HepG2 (cell line): ENCODE measurements around the gene OSGIN1. TPM values are rescaled to one million over a fixed set of nuclear protein-coding genes. Genes with fewer than 3 reads are reported as not detected.

Experiments used
- ARHGAP35 ChIP-seq: sonication (generic); formaldehyde crosslinking; IDR thresholded peaks from 2 replicates; pipeline ENCODE4 v1.9.0; 2022; ENCODE audit warnings: mild to moderate bottlenecking, inconsistent platforms, moderate library complexity, missing genetic modification reagents, borderline replicate concordance
- ATF7 ChIP-seq, 2 experiments: fragments of 450-650 bp in 1 of 2; sonication (generic) in 1 of 2; formaldehyde crosslinking in 1 of 2; IDR thresholded peaks; 2 replicates each; pipeline versions ENCODE4 v1.4.0 to v1.6.1; 2016 to 2020; ENCODE audit warnings: antibody characterized with exemption in 1 of 2, mild to moderate bottlenecking in 1 of 2, missing genetic modification reagents in 1 of 2
- ELF1 ChIP-seq: sonication (generic); formaldehyde crosslinking; IDR thresholded peaks from 2 replicates; pipeline ENCODE4 v1.4.0; 2020; ENCODE audit warnings: missing genetic modification reagents
- FOXK1 ChIP-seq: sonication (generic); formaldehyde crosslinking; IDR thresholded peaks from 2 replicates; pipeline ENCODE4 v1.4.0; 2020; ENCODE audit warnings: low read depth, missing genetic modification reagents, borderline replicate concordance
- HDAC2 ChIP-seq: sonication (generic); formaldehyde crosslinking; IDR thresholded peaks from 2 replicates; pipeline ENCODE4 v1.4.0; 2020; ENCODE audit warnings: missing genetic modification reagents
- HNF1B ChIP-seq: sonication (generic); formaldehyde crosslinking; IDR thresholded peaks from 2 replicates; pipeline ENCODE4 v1.5.1; 2020; ENCODE audit warnings: mild to moderate bottlenecking, moderate library complexity, missing genetic modification reagents
- HNRNPL ChIP-seq: fragments of 200-400 bp; formaldehyde crosslinking; IDR thresholded peaks from 2 replicates; pipeline ENCODE4 v1.6.1; 2017; ENCODE audit warnings: mild to moderate bottlenecking, low read depth, low read length
- IRX3 ChIP-seq: sonication (generic); formaldehyde crosslinking; IDR thresholded peaks from 2 replicates; pipeline ENCODE4 v1.8.1; 2023; ENCODE audit warnings: mild to moderate bottlenecking, low read depth, missing genetic modification reagents, borderline replicate concordance
- KDM1A ChIP-seq: IDR thresholded peaks from 2 replicates; pipeline ENCODE4 v1.6.1; 2016; ENCODE audit warnings: missing compliant biosample characterization
- KDM5B ChIP-seq: sonication (generic); formaldehyde crosslinking; IDR thresholded peaks from 2 replicates; pipeline ENCODE4 v1.4.0; 2020; ENCODE audit warnings: missing genetic modification reagents, mild to moderate bottlenecking, borderline replicate concordance
- KMT2B ChIP-seq: IDR thresholded peaks from 2 replicates; pipeline ENCODE4 v1.6.1; 2016; ENCODE audit warnings: missing genetic modification reagents, missing compliant biosample characterization
- NFE2L1 ChIP-seq: sonication (generic); formaldehyde crosslinking; IDR thresholded peaks from 2 replicates; pipeline ENCODE4 v1.4.0; 2020; ENCODE audit warnings: missing genetic modification reagents, mild to moderate bottlenecking, borderline replicate concordance
- PHF21A ChIP-seq: sonication (generic); formaldehyde crosslinking; IDR thresholded peaks from 2 replicates; pipeline ENCODE4 v1.5.0; 2020; ENCODE audit warnings: mild to moderate bottlenecking, missing genetic modification reagents
- RARG ChIP-seq: sonication (generic); formaldehyde crosslinking; IDR thresholded peaks from 2 replicates; pipeline ENCODE4 v1.4.0; 2020; ENCODE audit warnings: low read depth, mild to moderate bottlenecking, missing genetic modification reagents
- SMARCE1 ChIP-seq: fragments of 450-650 bp; IDR thresholded peaks from 2 replicates; pipeline ENCODE4 v1.6.1; 2017; ENCODE audit warnings: borderline replicate concordance
- SMC3 ChIP-seq: IDR thresholded peaks from 2 replicates; pipeline ENCODE4 v1.6.1; 2011; ENCODE audit warnings: low read length, improper control_type of control experiment
- STAG1 ChIP-seq: sonication (generic); formaldehyde crosslinking; IDR thresholded peaks from 2 replicates; pipeline ENCODE4 v1.4.0; 2020; ENCODE audit warnings: missing genetic modification reagents
- TEAD3 ChIP-seq: optimal IDR thresholded peaks from 2 replicates; pipeline ENCODE3; 2016; ENCODE audit warnings: borderline replicate concordance
- ZC3H4 ChIP-seq: sonication (generic); formaldehyde crosslinking; IDR thresholded peaks from 2 replicates; pipeline ENCODE4 v1.4.0; 2020; ENCODE audit warnings: missing genetic modification reagents, borderline replicate concordance
- ZNF274 ChIP-seq: sonication (generic); formaldehyde crosslinking; IDR thresholded peaks from 2 replicates; pipeline ENCODE4 v1.5.1; 2020; ENCODE audit warnings: mild to moderate bottlenecking, missing genetic modification reagents
- ZNF430 ChIP-seq: sonication (generic); formaldehyde crosslinking; IDR thresholded peaks from 2 replicates; pipeline ENCODE4 v1.9.0; 2021; ENCODE audit warnings: mild to moderate bottlenecking, missing genetic modification reagents
- ZNF431 ChIP-seq: sonication (generic); formaldehyde crosslinking; IDR thresholded peaks from 2 replicates; pipeline ENCODE4 v1.9.0; 2022; ENCODE audit warnings: missing genetic modification reagents, low read depth, mild to moderate bottlenecking, borderline replicate concordance
- ZNF580 ChIP-seq: IDR thresholded peaks from 2 replicates; pipeline ENCODE4 v1.6.1; 2016; ENCODE audit warnings: low read depth, borderline replicate concordance
- ZNF687 ChIP-seq: sonication (generic); formaldehyde crosslinking; IDR thresholded peaks from 2 replicates; pipeline ENCODE4 v1.5.1; 2020; ENCODE audit warnings: mild to moderate bottlenecking, missing genetic modification reagents, moderate library complexity
- ZNF891 ChIP-seq: sonication (generic); formaldehyde crosslinking; IDR thresholded peaks from 2 replicates; pipeline ENCODE4 v1.5.0; 2020; ENCODE audit warnings: mild to moderate bottlenecking, missing genetic modification reagents
- polyA plus RNA-seq, 8 experiments: library from polyadenylated mRNA; depleted of rRNA in 3 of 8; stranded (reverse) in 7 of 8; unstranded in 1 of 8; fragments of >200 nt; fragmentation: Illumina TruSeq in 4 of 8; extraction: Trizol in 4 of 8; gene quantifications; 2 replicates each; pipeline versions ENCODE4 v1.2.1 to v1.2.3, GENCODE V29; 2011 to 2016; ENCODE audit warnings: low read depth in 4 of 8, missing spikeins in 1 of 8, mixed read lengths in 1 of 8; ENCODE audit not compliant: insufficient read depth in 1 of 8
- total RNA-seq, 5 experiments: library from RNA; depleted of rRNA; stranded (reverse); fragments of >200 nt; fragmentation: Illumina TruSeq; extraction: Trizol; gene quantifications; 2 replicates each; pipeline ENCODE4 v1.2.3, GENCODE V29; 2016; ENCODE audit warnings: low read depth in 1 of 5

Gene OSGIN1
- total and polyA plus RNA-seq, 2 of the 13 experiments (the other 11 are each of a cell fraction or from before 2014, with no cell fraction given): 20.5 to 27.1 TPM

GRCh38 chr16:83954577-83955016 lies 1.6 kb downstream of the OSGIN1 start (continued):
- TF ChIP-seq ZNF431 (0 out of 2 replicates have a peak, but pooled peaks have one; percentile 15), ZC3H4 (0 out of 2 replicates have a peak, but pooled peaks have one; percentile 92), NFE2L1 (CRISPR knock-in tag) (no peak), KDM5B (CRISPR knock-in tag) (no peak), ZNF274 (CRISPR knock-in tag) (peak; percentile 39; the same call in 1 of the 2 replicates), PHF21A (CRISPR knock-in tag) (peak; percentile 22; the same call in 1 of the 2 replicates), SMARCE1 (no peak), ELF1 (peak; percentile 47; the same call in 1 of the 2 replicates), RARG (CRISPR knock-in tag) (no peak), HNF1B (CRISPR knock-in tag) (0 out of 2 replicates have a peak, but pooled peaks have one; percentile 33), ZNF891 (CRISPR knock-in tag) (0 out of 2 replicates have a peak, but pooled peaks have one; percentile 43), STAG1 (0 out of 2 replicates have a peak, but pooled peaks have one; percentile 24), KDM1A (CRISPR knock-in tag) (no peak), HNRNPL (0 out of 2 replicates have a peak, but pooled peaks have one; percentile 20), HDAC2 (0 out of 2 replicates have a peak, but pooled peaks have one; percentile 12), ARHGAP35 (0 out of 2 replicates have a peak, but pooled peaks have one; percentile 13), TEAD3 (peak; percentile 82), ZNF687 (CRISPR knock-in tag) (peak; percentile 66), ZNF580 (peak; percentile 14; the same call in 1 of the 2 replicates), KMT2B (CRISPR knock-in tag) (0 out of 2 replicates have a peak, but pooled peaks have one; percentile 23), ATF7 (IDR thresholded peaks at IDR 0.05) (no peak), ATF7 (CRISPR knock-in tag; IDR thresholded peaks at IDR 0.05) (peak; percentile 37; the same call in 1 of the 2 replicates), SMC3 (peak; percentile 2; the same call in 1 of the 2 replicates), FOXK1 (CRISPR knock-in tag) (no peak), IRX3 (no peak), ZNF430 (CRISPR knock-in tag) (0 out of 2 replicates have a peak, but pooled peaks have one; percentile 24)
